Stimulated activated CD4-positive, alpha-beta T cell treated with anti-CD3 and anti-CD28 coated beads, Interleukin-1b, Interleukin-23, amount 100 ng/mL, for 1 hour (primary cell): ENCODE data around the gene TGFBR1.

Source experiments
- DNase-seq, 2 donors: peaks; one replicate each; pipeline ENCODE4 v3.0.0-alpha.2; 2020; ENCODE audit warnings: low read depth in 2 of 2

Gene TGFBR1

GRCh38 chr9:99137225-99137624 lies 32.3 kb downstream of the TGFBR1 start:
- DNase-seq: no peak

- no peak for DNase-seq
These were observed 33.0 kb downstream of the TGFBR1 start for GRCh38 chr9:99137891-99138290.

DNA sequence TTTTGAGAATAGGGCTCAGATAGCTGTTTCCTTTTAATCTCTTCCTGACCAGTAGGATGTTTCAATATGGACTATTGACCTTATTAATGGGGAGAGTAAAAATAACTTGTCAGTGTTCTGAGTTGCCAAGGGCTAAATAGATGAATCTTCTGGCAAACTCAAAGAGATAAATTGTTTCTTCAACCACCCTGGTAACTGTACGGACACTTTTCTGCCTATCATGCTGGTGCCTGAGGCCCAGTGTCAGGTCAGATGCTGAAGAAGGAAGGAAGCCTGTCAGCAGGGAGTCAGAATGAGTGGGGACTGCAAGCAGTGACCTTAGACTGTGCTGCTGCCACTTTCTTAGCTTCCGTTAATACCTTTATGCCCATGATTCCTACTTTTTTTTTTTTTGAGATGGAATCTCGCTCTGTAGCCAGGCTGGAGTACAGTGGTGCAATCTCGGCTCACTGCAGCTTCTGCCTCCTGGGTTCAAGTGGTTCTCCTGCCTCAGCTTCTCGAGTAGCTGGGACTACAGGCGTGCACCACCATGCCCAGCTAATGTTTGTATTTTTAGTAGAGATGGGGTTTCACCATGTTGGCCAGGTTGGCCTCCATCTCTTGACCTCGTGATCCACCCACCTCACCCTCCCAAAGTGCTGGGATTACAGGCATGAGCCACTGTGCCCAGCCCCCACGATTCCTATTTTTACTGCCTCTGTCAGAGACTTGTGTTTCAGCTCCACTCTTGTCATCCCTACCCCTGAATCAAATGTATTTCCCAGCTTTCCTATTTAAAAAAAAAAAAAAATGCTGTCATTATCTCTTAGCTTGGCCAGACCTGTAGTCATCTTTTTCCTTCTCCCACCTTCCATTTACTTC lies 33.7 kb downstream of the TGFBR1 start:
- DNase-seq: no peak

DNA sequence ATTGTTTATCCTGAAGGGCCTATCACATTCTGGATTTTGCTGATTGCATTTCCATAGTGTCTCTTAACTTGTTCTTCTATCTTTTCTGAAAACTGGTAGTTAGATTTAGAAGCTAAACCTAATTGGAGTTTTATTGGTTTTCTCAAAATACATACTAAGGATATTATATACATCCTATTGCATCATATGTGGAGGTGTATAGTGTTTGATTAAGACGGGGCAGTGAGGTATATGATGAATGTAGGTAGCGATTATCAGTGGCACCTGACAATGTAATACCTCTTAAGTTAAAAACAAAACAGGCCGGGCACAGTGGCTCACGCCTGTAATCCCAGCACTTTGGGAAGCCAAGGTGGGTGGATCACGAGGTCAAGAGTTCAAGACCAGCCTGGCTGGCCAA lies 35.0 kb downstream of the TGFBR1 start:
- no peak for DNase-seq

- peak in 1 of 2 donors; percentile 24 for DNase-seq
These were observed 35.9 kb downstream of the TGFBR1 start for GRCh38 chr9:99140685-99141314.

GRCh38 chr9:99141849-99142248 lies 36.9 kb downstream of the TGFBR1 start:
- no peak for DNase-seq

DNA sequence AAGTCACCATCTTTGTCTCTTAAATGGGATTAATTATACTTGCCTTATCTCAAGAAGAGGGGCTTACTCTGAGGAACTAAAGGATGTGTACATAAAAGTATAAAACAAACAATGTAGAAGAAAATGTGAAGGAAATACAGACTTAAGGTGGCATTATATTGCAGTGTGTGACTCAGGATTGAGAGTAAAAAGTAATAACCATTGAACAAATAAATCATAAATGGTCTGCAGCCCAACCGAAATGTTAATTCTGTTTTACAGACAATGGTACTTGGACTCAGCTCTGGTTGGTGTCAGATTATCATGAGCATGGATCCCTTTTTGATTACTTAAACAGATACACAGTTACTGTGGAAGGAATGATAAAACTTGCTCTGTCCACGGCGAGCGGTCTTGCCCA lies 37.4 kb downstream of the TGFBR1 start:
- no peak for DNase-seq

- no peak for DNase-seq
These were observed 38.7 kb downstream of the TGFBR1 start for GRCh38 chr9:99143655-99144054.

GRCh38 chr9:99144966-99145365 lies 40.1 kb downstream of the TGFBR1 start:
- no peak for DNase-seq

GRCh38 chr9:99146574-99146973 lies 41.7 kb downstream of the TGFBR1 start:
- no peak for DNase-seq

- DNase-seq: no peak
These were observed 42.3 kb downstream of the TGFBR1 start for GRCh38 chr9:99147177-99147576.

DNA sequence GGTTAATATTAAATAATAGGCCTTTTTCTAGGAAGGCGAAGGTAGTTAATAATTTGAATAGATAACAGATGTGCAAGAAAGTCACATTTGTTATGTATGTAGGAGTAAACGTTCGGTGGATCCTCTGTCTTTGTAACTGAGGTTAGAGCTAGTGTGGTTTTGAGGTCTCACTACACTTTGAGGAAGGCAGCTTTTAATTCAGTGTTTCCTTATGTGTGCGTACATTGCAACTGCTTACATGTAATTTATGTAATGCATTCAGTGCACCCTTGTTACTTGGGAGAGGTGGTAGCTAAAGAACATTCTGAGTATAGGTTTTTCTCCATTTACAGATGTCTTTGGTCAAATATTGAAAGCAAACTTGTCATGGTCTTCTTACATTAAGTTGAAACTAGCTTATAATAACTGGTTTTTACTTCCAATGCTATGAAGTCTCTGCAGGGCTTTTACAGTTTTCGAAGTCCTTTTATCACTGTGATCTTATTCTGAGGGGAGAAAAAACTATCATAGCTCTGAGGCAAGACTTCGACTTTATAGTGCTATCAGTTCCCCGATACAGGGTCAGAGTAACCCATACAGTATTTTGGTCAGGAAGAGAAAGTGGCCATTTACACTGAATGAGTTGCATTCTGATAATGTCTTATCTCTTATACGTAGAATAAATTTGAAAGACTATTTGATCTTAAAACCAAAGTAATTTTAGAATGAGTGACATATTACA lies 45.7 kb downstream of the TGFBR1 start:
- DNase-seq: no peak

GRCh38 chr9:99154356-99154755 lies 49.4 kb downstream of the TGFBR1 start:
- DNase-seq: no peak

DNA sequence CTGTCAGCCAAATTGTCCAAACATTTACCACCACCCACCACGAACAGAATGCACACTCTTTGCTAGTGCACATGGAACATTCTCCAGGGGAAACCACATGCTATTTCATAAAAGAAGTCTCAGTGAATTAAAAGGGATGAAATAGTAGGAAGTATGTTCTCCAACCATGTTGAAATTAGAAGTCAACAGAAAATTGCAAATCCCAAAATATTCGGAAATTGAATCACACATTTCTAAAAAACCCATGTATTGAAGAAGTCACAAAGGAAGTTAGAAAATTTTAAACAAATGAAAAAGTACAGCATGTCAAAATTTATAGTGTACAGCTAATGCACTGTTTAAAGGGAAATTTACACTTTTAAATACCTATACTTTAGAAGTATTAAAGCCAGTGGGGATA lies 50.8 kb downstream of the TGFBR1 start:
- no peak for DNase-seq

DNA sequence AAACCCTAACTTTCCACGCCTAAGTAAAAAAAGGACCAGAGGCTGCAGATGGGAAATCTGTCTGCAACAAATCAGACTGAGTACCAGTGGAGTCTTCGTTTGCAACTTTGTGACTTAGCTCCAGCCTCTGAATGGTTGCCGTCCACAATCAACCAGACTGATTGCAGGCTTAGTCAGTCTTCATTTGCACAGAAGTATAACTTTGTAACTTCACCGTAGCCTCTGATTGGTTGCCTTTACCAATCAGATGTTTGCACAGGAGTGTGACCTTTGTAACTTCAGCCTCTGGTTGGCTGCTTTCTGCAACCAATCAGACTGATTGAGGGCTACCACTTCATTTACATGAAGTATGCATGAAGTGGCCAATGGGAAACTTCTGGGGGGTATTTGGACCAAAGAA lies 53.7 kb downstream of the TGFBR1 start:
- no peak for DNase-seq

GRCh38 chr9:99160173-99160572 lies 55.3 kb downstream of the TGFBR1 start:
- no peak for DNase-seq

- no peak for DNase-seq
These were observed 57.9 kb downstream of the TGFBR1 start for GRCh38 chr9:99162759-99163364.

DNA sequence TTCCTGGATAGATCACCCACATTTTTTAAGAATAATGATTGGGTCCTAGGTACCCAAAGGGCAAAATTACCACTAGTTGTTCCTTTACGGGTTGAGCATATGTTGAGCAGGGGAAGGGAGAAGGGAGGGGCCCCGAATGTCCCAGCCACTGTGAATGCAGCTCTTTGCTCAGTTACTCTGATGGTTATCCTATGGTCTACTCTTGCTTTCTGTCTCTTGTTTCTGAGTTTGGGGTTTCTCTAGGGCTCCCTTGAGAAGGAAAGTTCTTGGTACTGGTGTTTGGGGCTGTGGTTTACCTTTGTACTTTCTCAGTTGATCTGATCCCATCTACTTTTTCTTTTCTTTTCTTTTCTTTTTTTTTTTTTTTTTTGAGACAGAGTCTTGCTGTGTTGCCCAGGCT lies 61.2 kb downstream of the TGFBR1 start:
- DNase-seq: no peak

GRCh38 chr9:99167119-99167518 lies 62.2 kb downstream of the TGFBR1 start:
- no peak for DNase-seq

DNA sequence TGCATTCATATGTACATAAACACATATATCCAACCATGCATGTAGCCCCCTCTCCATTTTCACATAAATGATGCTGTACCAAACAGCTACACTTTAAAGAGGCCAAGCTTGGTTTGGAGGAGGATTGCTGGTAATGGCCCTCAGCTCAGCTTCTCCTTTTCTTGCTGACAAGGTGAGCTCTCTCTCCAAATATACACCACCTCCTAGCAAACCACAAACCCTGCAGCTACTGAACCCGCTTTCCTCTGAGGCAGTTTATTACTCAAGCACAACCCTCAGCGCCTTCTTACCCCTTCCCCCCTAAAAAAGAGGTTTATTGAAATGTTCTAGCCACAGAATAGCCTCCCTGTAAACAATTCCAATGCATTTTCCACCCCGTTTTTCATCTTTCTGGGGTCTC lies 62.8 kb downstream of the TGFBR1 start:
- DNase-seq: no peak

DNA sequence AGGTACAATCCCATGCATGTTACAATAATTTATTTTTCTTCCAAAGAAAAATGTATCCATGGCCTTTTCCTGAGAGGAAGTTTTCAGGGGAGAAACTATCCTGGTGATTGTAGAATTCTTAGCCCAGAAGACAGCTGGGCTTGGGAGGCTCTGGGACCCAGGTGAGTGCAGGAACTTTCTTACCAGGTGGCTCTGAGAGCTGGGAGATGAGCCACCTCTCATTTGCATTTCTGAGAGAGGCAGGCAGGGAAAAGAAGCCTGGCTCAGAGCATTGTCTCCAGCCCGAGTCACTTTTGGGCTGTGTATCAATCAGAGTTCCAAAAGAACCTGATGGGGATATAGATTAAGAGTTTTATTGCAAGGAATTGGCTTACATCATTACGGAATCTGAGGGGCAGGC lies 64.2 kb downstream of the TGFBR1 start:
- DNase-seq: no peak
